Peyer's patch (tissue), 4 donors: ENCODE data around the gene TRIO.

Source experiments
- CTCF ChIP-seq, 6 experiments: fragments of 450-650 bp in 4 of 6; fragments of 200-600 bp in 2 of 6; sonication (generic) in 1 of 6; IDR thresholded peaks; one replicate each; pipeline ENCODE4 v1.5.1; 2017 to 2019; ENCODE audit warnings: antibody characterized with exemption in 6 of 6, mild to moderate bottlenecking in 3 of 6, moderate library complexity in 1 of 6
- POLR2A ChIP-seq, 2 donors: fragments of 450-650 bp; IDR thresholded peaks; one replicate each; pipeline ENCODE4 v1.5.1; 2017; ENCODE audit warnings: antibody characterized with exemption in 2 of 2, mild to moderate bottlenecking in 2 of 2, moderate library complexity in 2 of 2

- no peak for TF ChIP-seq CTCF (IDR thresholded peaks at IDR 0.05)
- no peak for TF ChIP-seq POLR2A (IDR thresholded peaks at IDR 0.05)
Measured at GRCh38 chr5:14351086-14351661, 208.0 kb downstream of the TRIO start.
